Neuronal stem cell (in vitro differentiated cells): ENCODE measurements around the gene CARD11.

Experiments used
- DNase-seq: peaks from one replicate; pipeline ENCODE4 v3.0.0-alpha.2; 2013; ENCODE audit warnings: low spot score
- H2AFZ ChIP-seq: one replicate; pipeline ENCODE4 v1.6.1; 2013; ENCODE audit warnings: mild to moderate bottlenecking, low read length, inconsistent platforms
- H2AK5ac ChIP-seq: 2 replicates; pipeline ENCODE4 v1.6.1; 2013; ENCODE audit warnings: low read depth, mild to moderate bottlenecking, inconsistent platforms, low read length, moderate library complexity, mixed read lengths
- H2BK120ac ChIP-seq: 2 replicates; pipeline ENCODE4 v1.6.1; 2013; ENCODE audit warnings: low read depth, mild to moderate bottlenecking, inconsistent platforms, low read length, moderate library complexity, mixed read lengths
- H2BK12ac ChIP-seq: one replicate; pipeline ENCODE4 v1.6.1; 2013; ENCODE audit warnings: low read length, inconsistent platforms
- H2BK15ac ChIP-seq: 2 replicates; pipeline ENCODE4 v1.6.1; 2013; ENCODE audit warnings: mild to moderate bottlenecking, low read length, inconsistent platforms, mixed read lengths
- H2BK5ac ChIP-seq: one replicate; pipeline ENCODE4 v1.6.1; 2013; ENCODE audit warnings: inconsistent platforms, mild to moderate bottlenecking, low read length, moderate library complexity
- H3K14ac ChIP-seq: one replicate; pipeline ENCODE4 v1.6.1; 2013; ENCODE audit warnings: low read length, inconsistent platforms
- H3K18ac ChIP-seq: 2 replicates; pipeline ENCODE4 v1.6.1; 2013; ENCODE audit warnings: low read length, inconsistent platforms
- H3K23ac ChIP-seq: 2 replicates; pipeline ENCODE4 v1.6.1; 2013; ENCODE audit warnings: low read depth, mild to moderate bottlenecking, mixed read lengths, low read length, inconsistent platforms; ENCODE audit not compliant: poor library complexity
- H3K27ac ChIP-seq: replicated peaks from 3 replicates; pipeline ENCODE4 v1.5.1; 2013; ENCODE audit warnings: low read length, inconsistent platforms
- H3K27me3 ChIP-seq, 3 experiments: 2 replicates each; pipeline ENCODE4 v1.6.1; 2013; ENCODE audit warnings: low read length in 3 of 3, mild to moderate bottlenecking in 2 of 3, inconsistent platforms in 1 of 3, low read depth in 1 of 3, mixed read lengths in 1 of 3, moderate library complexity in 1 of 3; ENCODE audit not compliant: control insufficient read depth in 3 of 3, insufficient read depth in 3 of 3
- H3K36me3 ChIP-seq, 2 donors: replicated peaks in 1 of 2; 2 replicates each; pipeline ENCODE4 v1.6.1; 2013; ENCODE audit warnings: low read length in 2 of 2; ENCODE audit not compliant: control insufficient read depth in 2 of 2, insufficient read depth in 2 of 2
- H3K4ac ChIP-seq: 2 replicates; pipeline ENCODE4 v1.6.1; 2013; ENCODE audit warnings: inconsistent platforms, mild to moderate bottlenecking, low read length, moderate library complexity
- H3K4me1 ChIP-seq, 2 donors: 1 replicate in 1 of 2; 2 replicates in 1 of 2; pipeline ENCODE4 v1.6.1; 2013; ENCODE audit warnings: low read length in 2 of 2, low read depth in 1 of 2; ENCODE audit not compliant: control insufficient read depth in 2 of 2, insufficient read depth in 1 of 2
- H3K4me2 ChIP-seq: one replicate; pipeline ENCODE4 v1.6.1; 2013; ENCODE audit warnings: mild to moderate bottlenecking, low read length, inconsistent platforms; ENCODE audit not compliant: insufficient read depth, poor library complexity, severe bottlenecking
- H3K4me3 ChIP-seq, 2 donors: 2 replicates each; pipeline ENCODE4 v1.5.1; 2013; ENCODE audit warnings: low read length in 2 of 2, mild to moderate bottlenecking in 2 of 2, inconsistent platforms in 1 of 2, moderate library complexity in 1 of 2
- H3K79me1 ChIP-seq: one replicate; pipeline ENCODE4 v1.6.1; 2013; ENCODE audit warnings: low read depth, mild to moderate bottlenecking, inconsistent platforms, low read length, moderate library complexity
- H3K9ac ChIP-seq: one replicate; pipeline ENCODE4 v1.6.1; 2013; ENCODE audit warnings: mild to moderate bottlenecking, low read depth, low read length, inconsistent platforms; ENCODE audit not compliant: poor library complexity
- H3K9me3 ChIP-seq, 2 donors: replicated peaks in 1 of 2; 2 replicates each; pipeline versions ENCODE3 to v1.6.1; 2013; ENCODE audit warnings: low read length in 2 of 2, mild to moderate bottlenecking in 2 of 2, inconsistent platforms in 1 of 2, low read depth in 1 of 2, mixed read lengths in 1 of 2, moderate library complexity in 1 of 2; ENCODE audit not compliant: control insufficient read depth in 2 of 2, insufficient read depth in 1 of 2
- H4K8ac ChIP-seq: one replicate; pipeline ENCODE4 v1.6.1; 2013; ENCODE audit warnings: low read depth, mild to moderate bottlenecking, inconsistent platforms, low read length, moderate library complexity
- H4K91ac ChIP-seq: one replicate; pipeline ENCODE4 v1.6.1; 2013; ENCODE audit warnings: low read length, low read depth, mild to moderate bottlenecking, inconsistent platforms; ENCODE audit not compliant: poor library complexity
- WGBS, 2 donors: extraction: QIAGEN DNeasy Blood & Tissue Kit; methylation state at CpG; one replicate each; pipeline ENCODE4 v1.1.7; 2013; ENCODE audit warnings: missing lambda C conversion rate in 2 of 2, mixed read lengths in 1 of 2; ENCODE audit not compliant: insufficient read length in 2 of 2, insufficient replicate concordance in 1 of 2; ENCODE audit errors: extremely low coverage in 2 of 2; 5-methylcytosine and 5-hydroxymethylcytosine counted together

The CARD11 gene

DNA sequence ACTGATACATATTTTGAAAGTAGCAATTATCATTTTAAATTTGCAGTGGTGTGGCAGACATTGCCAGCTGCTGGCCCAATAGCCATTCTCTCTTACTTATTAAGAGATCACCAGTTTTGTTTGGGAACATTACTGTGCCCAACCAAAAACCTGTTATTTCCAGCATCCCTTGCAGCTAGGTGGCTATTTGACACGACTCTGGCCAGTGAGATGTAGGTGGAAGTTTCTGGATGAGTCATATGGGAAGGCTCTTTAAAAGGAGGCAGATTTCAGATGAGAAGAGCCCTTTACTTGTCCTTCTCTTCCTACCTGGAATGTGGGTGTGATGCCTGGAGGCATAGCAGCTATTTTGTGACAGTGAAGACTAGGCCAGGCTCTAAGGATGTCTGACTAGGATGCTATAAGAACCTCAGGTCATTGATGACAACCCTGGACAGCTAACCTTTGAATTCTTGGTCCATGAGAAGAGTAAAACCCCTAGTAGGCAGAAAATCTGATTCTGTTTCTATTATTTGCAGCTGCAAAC lies 77.9 kb downstream of the CARD11 start:
- no peak overlapping the region for H2BK15ac ChIP-seq
- H3K14ac ChIP-seq, result no peak overlapping the region
- H3K4me3 ChIP-seq, result no peak overlapping the region
- no peak overlapping the region for H2BK120ac ChIP-seq
- H4K91ac ChIP-seq, result no peak overlapping the region
- no CpG with 5 or more reads among the region's 1 CpG for WGBS, 2 donors
- no peak overlapping the region for H3K18ac ChIP-seq
- H3K23ac ChIP-seq, result no peak overlapping the region
- no peak for DNase-seq
- H3K79me1 ChIP-seq, result no peaks in the 10 kb centered on the region
- no peak overlapping the region for H2AFZ ChIP-seq
- no peaks in the 10 kb centered on the region for H3K4me1 ChIP-seq
- H3K4ac ChIP-seq, result no peak overlapping the region
- no peak overlapping the region for H3K9ac ChIP-seq
- no peak overlapping the region for H2BK12ac ChIP-seq
- H3K4me2 ChIP-seq, result no peak overlapping the region
- no peak overlapping the region for H2AK5ac ChIP-seq
- H3K27ac ChIP-seq, result no peak overlapping the region
- no peak overlapping the region for H4K8ac ChIP-seq
- H3K9me3 ChIP-seq, result peaks cover 6% of the 10 kb centered on the region in 2 donors
- no peaks in the 10 kb centered on the region for H3K27me3 ChIP-seq
- H3K36me3 ChIP-seq, result no peaks in the 10 kb centered on the region
- H2BK5ac ChIP-seq, result no peak overlapping the region

DNA sequence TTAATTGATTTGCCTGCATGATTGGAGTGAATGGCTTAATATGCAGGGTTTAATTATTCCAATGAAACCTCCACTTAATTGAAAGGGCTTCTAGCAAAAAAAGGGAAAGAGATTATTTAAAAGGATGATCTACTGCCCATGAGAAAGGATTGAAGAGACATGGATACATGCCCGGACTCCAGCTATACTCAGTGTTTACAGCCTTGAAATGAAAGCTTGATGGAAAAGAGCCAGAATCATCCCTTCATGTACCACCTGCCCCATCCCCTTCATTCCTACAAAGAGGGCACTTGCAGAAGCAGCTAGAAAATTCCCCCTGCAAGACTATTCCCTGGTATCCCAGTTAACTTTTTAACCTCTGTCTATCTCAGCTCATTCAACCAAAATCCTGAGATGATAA lies 78.4 kb downstream of the CARD11 start:
- no peak overlapping the region for H2AFZ ChIP-seq
- WGBS, 2 donors, result no CpG with 5 or more reads among the region's 1 CpG
- peaks cover 5 to 6% of the 10 kb centered on the region in 2 donors for H3K9me3 ChIP-seq
- H3K23ac ChIP-seq, result no peak overlapping the region
- H2BK5ac ChIP-seq, result no peak overlapping the region
- H3K9ac ChIP-seq, result no peak overlapping the region
- no peaks in the 10 kb centered on the region for H3K79me1 ChIP-seq
- no peak overlapping the region for H2BK15ac ChIP-seq
- DNase-seq, result no peak
- H3K4me2 ChIP-seq, result no peak overlapping the region
- H3K27ac ChIP-seq, result no peak overlapping the region
- H3K4ac ChIP-seq, result no peak overlapping the region
- H2BK120ac ChIP-seq, result no peak overlapping the region
- no peak overlapping the region for H4K91ac ChIP-seq
- H3K36me3 ChIP-seq, result no peaks in the 10 kb centered on the region
- no peak overlapping the region for H2AK5ac ChIP-seq
- no peak overlapping the region for H3K18ac ChIP-seq
- H3K27me3 ChIP-seq, result no peaks in the 10 kb centered on the region
- no peak overlapping the region for H2BK12ac ChIP-seq
- no peak overlapping the region for H3K14ac ChIP-seq
- H3K4me3 ChIP-seq, result no peak overlapping the region
- H4K8ac ChIP-seq, result no peak overlapping the region
- H3K4me1 ChIP-seq, result no peaks in the 10 kb centered on the region

DNA sequence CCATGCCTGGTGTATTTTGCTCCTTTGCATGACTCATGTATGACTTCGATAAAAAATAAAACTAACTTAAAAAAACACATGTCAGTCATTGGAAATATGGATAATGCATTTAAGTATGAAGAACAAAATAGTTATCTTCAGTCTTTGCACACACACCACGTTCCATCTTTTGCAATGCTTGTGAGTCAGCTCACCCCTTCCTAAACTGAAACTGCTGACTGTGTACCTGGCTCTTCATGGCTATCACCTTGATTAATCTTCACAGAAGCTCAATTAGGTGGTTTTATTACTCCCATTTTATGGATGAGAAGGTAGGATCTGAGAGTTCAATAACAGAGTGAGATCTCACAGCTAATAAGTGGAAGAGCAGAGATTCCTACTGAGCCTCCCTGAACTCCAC lies 79.5 kb downstream of the CARD11 start:
- H3K27me3 ChIP-seq, result no peaks in the 10 kb centered on the region
- no CpG with 5 or more reads among the region's 2 CpGs for WGBS, 2 donors
- H3K27ac ChIP-seq, result no peak overlapping the region
- no peak overlapping the region for H3K4ac ChIP-seq
- no peak overlapping the region for H2AFZ ChIP-seq
- no peak overlapping the region for H2BK12ac ChIP-seq
- no peak overlapping the region for H3K4me2 ChIP-seq
- H3K23ac ChIP-seq, result no peak overlapping the region
- no peak overlapping the region for H3K18ac ChIP-seq
- no peak overlapping the region for H2BK5ac ChIP-seq
- H3K4me1 ChIP-seq, result no peaks in the 10 kb centered on the region
- H3K4me3 ChIP-seq, result no peak overlapping the region
- H2BK120ac ChIP-seq, result no peak overlapping the region
- H3K9me3 ChIP-seq, result peaks cover 3 to 6% of the 10 kb centered on the region in 2 donors
- H3K9ac ChIP-seq, result no peak overlapping the region
- DNase-seq, result no peak
- no peak overlapping the region for H2AK5ac ChIP-seq
- H2BK15ac ChIP-seq, result no peak overlapping the region
- no peaks in the 10 kb centered on the region for H3K79me1 ChIP-seq
- H4K91ac ChIP-seq, result no peak overlapping the region
- H3K36me3 ChIP-seq, result no peaks in the 10 kb centered on the region
- no peak overlapping the region for H4K8ac ChIP-seq
- H3K14ac ChIP-seq, result no peak overlapping the region

DNA sequence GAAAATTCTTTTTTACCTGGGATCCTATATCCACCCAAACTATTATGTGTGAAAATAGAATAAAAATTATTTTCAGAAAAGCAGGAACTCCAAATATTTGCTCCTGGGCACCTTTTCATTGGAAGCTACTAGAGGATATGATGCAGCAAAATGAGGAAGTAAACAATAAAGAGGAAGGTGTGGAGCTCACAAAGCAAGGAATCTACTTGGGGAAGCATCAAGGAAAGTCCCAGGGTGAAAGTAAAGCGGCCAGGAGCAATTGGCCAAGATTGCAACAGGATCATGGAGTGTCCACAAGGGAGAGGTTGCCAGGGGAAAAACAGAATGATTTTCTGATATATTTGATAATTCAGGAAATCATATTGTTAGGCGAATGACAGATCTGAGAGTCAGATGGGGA lies 80.8 kb downstream of the CARD11 start:
- no peak overlapping the region for H4K8ac ChIP-seq
- no peaks in the 10 kb centered on the region for H3K4me1 ChIP-seq
- H3K27ac ChIP-seq, result no peak overlapping the region
- no peaks in the 10 kb centered on the region for H3K36me3 ChIP-seq
- no peak overlapping the region for H2BK5ac ChIP-seq
- H3K79me1 ChIP-seq, result no peaks in the 10 kb centered on the region
- no peak overlapping the region for H3K9ac ChIP-seq
- H3K14ac ChIP-seq, result no peak overlapping the region
- no peak overlapping the region for H3K23ac ChIP-seq
- H3K4me3 ChIP-seq, result no peak overlapping the region
- DNase-seq, result no peak
- H2BK120ac ChIP-seq, result no peak overlapping the region
- H2AFZ ChIP-seq, result no peak overlapping the region
- no peak overlapping the region for H2BK15ac ChIP-seq
- no peak overlapping the region for H4K91ac ChIP-seq
- no peaks in the 10 kb centered on the region for H3K27me3 ChIP-seq
- no peak overlapping the region for H3K4ac ChIP-seq
- peaks cover 3 to 6% of the 10 kb centered on the region in 2 donors for H3K9me3 ChIP-seq
- H3K4me2 ChIP-seq, result no peak overlapping the region
- H2BK12ac ChIP-seq, result no peak overlapping the region
- H2AK5ac ChIP-seq, result no peak overlapping the region
- WGBS, 2 donors, result no CpG with 5 or more reads among the region's 2 CpGs
- no peak overlapping the region for H3K18ac ChIP-seq
